ENCODE measurements around the gene ECSCR.

Gene ECSCR

GRCh38 chr5:139404484-139404840 lies 58.1 kb downstream of the ECSCR start:
- no peak for ATAC-seq
- TF ChIP-seq TOX (CRISPR knock-in tag; IDR thresholded peaks at IDR 0.05; ENCODE audit: borderline replicate concordance), result no peak
- TF ChIP-seq, protein P1, sequence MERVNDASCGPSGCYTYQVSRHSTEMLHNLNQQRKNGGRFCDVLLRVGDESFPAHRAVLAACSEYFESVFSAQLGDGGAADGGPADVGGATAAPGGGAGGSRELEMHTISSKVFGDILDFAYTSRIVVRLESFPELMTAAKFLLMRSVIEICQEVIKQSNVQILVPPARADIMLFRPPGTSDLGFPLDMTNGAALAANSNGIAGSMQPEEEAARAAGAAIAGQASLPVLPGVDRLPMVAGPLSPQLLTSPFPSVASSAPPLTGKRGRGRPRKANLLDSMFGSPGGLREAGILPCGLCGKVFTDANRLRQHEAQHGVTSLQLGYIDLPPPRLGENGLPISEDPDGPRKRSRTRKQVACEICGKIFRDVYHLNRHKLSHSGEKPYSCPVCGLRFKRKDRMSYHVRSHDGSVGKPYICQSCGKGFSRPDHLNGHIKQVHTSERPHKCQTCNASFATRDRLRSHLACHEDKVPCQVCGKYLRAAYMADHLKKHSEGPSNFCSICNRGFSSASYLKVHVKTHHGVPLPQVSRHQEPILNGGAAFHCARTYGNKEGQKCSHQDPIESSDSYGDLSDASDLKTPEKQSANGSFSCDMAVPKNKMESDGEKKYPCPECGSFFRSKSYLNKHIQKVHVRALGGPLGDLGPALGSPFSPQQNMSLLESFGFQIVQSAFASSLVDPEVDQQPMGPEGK (CRISPR knock-in tag; IDR thresholded peaks at IDR 0.05; ENCODE audit: borderline replicate concordance), result no peak
- TF ChIP-seq ZC3H10 (CRISPR knock-in tag; IDR thresholded peaks at IDR 0.05), result no peak
- no peak for TF ChIP-seq ESRRG (CRISPR knock-in tag; IDR thresholded peaks at IDR 0.05)
- no peak for TF ChIP-seq CSDC2 (CRISPR knock-in tag; IDR thresholded peaks at IDR 0.05)
- no peak for TF ChIP-seq ISL1 (CRISPR knock-in tag; IDR thresholded peaks at IDR 0.05)
- no peak for TF ChIP-seq ARNTL (CRISPR knock-in tag; IDR thresholded peaks at IDR 0.05; ENCODE audit: borderline replicate concordance, low read depth)

GRCh38 chr5:139403787-139404483 lies 58.6 kb downstream of the ECSCR start, which contains the start of gene SPATA24:
Gene SPATA24 (minus strand): TSS chr5:139404089. CDS start chr5:139404060, 29 bp downstream.
- TF ChIP-seq, protein P1 (CRISPR knock-in tag; IDR thresholded peaks at IDR 0.05; ENCODE audit: borderline replicate concordance), result peak; percentile 20; the same call in 1 of the 2 replicates
- TF ChIP-seq, protein P2, sequence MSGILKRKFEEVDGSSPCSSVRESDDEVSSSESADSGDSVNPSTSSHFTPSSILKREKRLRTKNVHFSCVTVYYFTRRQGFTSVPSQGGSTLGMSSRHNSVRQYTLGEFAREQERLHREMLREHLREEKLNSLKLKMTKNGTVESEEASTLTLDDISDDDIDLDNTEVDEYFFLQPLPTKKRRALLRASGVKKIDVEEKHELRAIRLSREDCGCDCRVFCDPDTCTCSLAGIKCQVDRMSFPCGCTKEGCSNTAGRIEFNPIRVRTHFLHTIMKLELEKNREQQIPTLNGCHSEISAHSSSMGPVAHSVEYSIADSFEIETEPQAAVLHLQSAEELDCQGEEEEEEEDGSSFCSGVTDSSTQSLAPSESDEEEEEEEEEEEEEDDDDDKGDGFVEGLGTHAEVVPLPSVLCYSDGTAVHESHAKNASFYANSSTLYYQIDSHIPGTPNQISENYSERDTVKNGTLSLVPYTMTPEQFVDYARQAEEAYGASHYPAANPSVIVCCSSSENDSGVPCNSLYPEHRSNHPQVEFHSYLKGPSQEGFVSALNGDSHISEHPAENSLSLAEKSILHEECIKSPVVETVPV (CRISPR knock-in tag; IDR thresholded peaks at IDR 0.05), result no peak
- TF ChIP-seq ZNF8 (CRISPR knock-in tag; IDR thresholded peaks at IDR 0.05), result no peak
- peak; percentile 95 for ATAC-seq

DNA sequence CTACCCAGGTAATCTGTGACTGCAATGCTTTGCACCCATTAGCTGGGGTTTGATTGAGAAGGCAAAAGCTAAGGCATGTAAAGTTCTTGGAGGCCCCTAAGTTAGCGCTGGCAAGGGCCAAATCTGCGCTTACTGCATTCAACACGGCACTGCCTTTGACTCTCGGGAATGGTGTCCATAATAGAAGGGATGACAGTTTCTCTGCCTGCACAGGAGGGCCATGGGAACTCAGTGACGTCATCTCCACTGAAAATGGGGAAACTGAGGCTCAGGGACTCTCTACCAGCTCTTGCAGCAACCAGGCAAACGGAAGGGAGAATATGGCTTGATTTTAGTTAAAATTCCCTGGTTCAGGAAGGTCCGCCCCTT lies 59.1 kb downstream of the ECSCR start:
- ATAC-seq, result peak; percentile 31
- TF ChIP-seq RARB (CRISPR knock-in tag; IDR thresholded peaks at IDR 0.05), result no peak
- no peak for TF ChIP-seq SNAI2 (CRISPR knock-in tag; IDR thresholded peaks at IDR 0.05)
- no peak for TF ChIP-seq ZFP3 (CRISPR knock-in tag; IDR thresholded peaks at IDR 0.05)
- no peak for TF ChIP-seq ZNF8 (CRISPR knock-in tag; IDR thresholded peaks at IDR 0.05)
- TF ChIP-seq ZNF565 (CRISPR knock-in tag; conservative IDR thresholded peaks at IDR 0.05; ENCODE audit: low read depth), result no peak
- TF ChIP-seq ARNTL (CRISPR knock-in tag; IDR thresholded peaks at IDR 0.05; ENCODE audit: borderline replicate concordance, low read depth), result no peak
- no peak for TF ChIP-seq ZFP30 (CRISPR knock-in tag; IDR thresholded peaks at IDR 0.05)
- no peak for TF ChIP-seq ZNF70 (CRISPR knock-in tag; IDR thresholded peaks at IDR 0.05)
- no peak for TF ChIP-seq ZC3H10 (CRISPR knock-in tag; IDR thresholded peaks at IDR 0.05)
- no peak for TF ChIP-seq ISL1 (CRISPR knock-in tag; IDR thresholded peaks at IDR 0.05)
- TF ChIP-seq TSHZ2 (CRISPR knock-in tag; IDR thresholded peaks at IDR 0.05), result no peak

GRCh38 chr5:139402561-139403158 lies 59.9 kb downstream of the ECSCR start:
- ATAC-seq, result 0 out of 3 replicates have a peak, but pooled peaks have one; percentile 8

More at GRCh38 chr5:139402561-139403158, 59.9 kb downstream of the ECSCR start:
- TF ChIP-seq TCF4 (CRISPR knock-in tag; IDR thresholded peaks at IDR 0.05; ENCODE audit: borderline replicate concordance) (no peak), BACH2 (CRISPR knock-in tag; IDR thresholded peaks at IDR 0.05; ENCODE audit: borderline replicate concordance) (no peak), TOX (CRISPR knock-in tag; IDR thresholded peaks at IDR 0.05; ENCODE audit: borderline replicate concordance) (no peak), POU6F1 (CRISPR knock-in tag; IDR thresholded peaks at IDR 0.05; ENCODE audit: borderline replicate concordance, low read depth) (no peak)
